ENCODE results near the gene SEMA4F.

DNA sequence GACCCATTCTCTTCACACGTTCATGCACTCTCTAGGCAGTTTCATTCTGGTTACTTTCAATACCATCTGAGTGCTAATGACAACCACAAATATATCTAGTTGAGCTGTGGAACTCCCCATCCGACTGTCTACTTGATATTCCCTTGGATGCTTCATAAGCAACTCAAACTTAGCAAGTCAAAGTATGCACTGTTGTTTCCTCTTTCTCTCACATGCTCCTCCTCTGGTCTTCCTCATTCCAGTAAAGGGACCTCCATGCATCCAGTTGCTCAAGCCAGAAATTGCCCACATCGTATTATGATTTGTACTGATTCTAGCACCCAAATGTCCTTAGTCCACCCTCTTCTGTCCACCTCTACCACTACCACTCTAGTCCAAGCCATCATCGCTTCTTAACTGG is 22.3 kb downstream of the SEMA4F start:
- TF ChIP-seq, protein P1, sequence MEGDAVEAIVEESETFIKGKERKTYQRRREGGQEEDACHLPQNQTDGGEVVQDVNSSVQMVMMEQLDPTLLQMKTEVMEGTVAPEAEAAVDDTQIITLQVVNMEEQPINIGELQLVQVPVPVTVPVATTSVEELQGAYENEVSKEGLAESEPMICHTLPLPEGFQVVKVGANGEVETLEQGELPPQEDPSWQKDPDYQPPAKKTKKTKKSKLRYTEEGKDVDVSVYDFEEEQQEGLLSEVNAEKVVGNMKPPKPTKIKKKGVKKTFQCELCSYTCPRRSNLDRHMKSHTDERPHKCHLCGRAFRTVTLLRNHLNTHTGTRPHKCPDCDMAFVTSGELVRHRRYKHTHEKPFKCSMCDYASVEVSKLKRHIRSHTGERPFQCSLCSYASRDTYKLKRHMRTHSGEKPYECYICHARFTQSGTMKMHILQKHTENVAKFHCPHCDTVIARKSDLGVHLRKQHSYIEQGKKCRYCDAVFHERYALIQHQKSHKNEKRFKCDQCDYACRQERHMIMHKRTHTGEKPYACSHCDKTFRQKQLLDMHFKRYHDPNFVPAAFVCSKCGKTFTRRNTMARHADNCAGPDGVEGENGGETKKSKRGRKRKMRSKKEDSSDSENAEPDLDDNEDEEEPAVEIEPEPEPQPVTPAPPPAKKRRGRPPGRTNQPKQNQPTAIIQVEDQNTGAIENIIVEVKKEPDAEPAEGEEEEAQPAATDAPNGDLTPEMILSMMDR (IDR thresholded peaks at IDR 0.05; ENCODE audit: insufficient read depth, low read length), result no peak
- TF ChIP-seq POLR2AphosphoS5 (IDR thresholded peaks at IDR 0.05; ENCODE audit: low read depth) (no peak), GABPA (IDR thresholded peaks at IDR 0.05; ENCODE audit: low read depth) (no peak)
